CD4-positive, alpha-beta T cell treated with Interleukin-4 for 4 hours (primary cell): ENCODE measurements around the gene RIMS1.
"Not testable (repeated sequence)": the region's sequence is repeated elsewhere in the genome, so short reads cannot be mapped to it uniquely, and the experiment has no call there.

ENCODE experiments used
- DNase-seq: peaks from one replicate; pipeline ENCODE4 v3.0.0-alpha.2; 2020

Gene RIMS1

DNA sequence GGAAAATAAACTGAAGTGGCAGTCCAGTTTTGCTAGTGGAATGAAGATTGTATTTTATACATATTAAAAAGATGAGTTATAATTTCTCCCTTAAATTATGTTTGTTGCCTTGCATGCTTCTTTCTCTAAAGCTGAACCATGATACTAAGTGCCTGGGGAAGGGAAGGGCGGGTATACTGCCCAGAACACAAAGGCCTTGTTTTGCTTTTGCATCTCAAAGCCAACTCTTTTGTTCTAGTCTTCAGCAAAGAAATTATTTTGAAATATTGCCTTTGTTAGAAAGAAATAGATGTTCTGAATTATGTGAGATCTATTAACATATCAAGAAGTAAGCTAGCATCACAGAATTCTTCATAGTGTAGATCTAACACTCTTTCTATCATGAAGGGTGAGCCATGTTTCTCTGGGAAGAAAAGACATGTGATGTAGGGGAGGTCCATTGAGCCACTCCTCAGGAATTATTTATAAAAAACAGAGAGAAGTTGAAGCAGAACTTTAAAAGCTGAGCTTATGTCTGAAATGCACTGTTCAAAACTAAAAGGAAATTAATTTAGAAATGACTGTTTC is 108.4 kb downstream of the RIMS1 start:
- DNase-seq, result no peak

DNA sequence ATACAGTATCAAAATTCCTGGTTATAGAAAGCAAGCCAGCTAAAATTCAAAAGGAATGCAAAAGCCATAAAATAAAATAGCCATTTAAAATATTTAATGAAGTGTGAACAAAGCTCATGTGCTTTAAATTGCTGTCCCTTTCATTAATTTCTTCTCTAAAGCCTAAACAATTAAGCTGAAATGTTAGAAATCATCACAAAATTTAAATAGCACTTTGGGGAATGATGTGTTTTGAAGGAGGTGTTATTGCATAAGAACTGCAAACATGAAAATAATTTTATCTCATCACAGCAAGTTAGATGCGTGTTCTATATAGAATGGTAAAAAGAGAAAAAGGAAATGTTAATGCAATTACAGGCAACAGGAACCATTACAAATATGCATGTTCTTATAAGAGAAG is 111.0 kb downstream of the RIMS1 start:
- no peak for DNase-seq

DNA sequence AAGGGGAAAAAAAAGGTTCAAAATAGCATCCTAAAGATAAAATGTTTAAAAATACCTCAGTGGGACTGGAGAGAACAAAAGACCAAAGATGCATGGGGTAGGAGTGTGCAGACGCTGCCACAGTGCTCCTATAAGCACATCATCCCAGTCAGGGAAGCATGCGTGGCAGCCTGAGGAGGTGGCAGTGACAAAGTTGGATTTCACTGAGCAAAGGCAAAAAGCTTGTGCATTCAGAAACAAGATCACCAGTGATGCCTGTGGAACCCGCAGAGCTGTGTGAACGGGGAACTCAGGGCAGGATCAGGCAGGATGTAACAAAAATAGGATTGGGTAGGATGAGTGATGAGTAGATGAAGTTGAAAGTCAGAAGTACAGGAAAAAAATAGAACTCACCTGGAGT is 116.1 kb downstream of the RIMS1 start:
- no peak for DNase-seq

DNA sequence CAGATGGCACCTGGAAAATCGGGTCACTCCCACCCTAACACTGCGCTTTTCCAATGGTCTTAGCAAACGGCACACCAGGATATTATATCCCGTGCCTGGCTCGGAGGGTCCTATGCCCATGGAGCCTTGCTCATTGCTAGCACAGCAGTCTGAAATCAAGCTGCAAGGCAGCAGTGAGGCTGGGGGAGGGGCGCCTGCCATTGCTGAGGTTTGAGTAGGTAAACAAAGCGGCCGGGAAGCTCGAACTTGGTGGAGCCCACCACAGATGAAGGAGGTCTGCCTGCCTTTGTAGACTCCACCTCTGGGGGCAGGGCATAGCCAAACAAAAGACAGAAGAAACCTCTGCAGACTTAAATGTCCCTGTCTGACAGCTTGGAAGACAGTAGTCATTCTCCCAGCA is 120.2 kb downstream of the RIMS1 start:
- DNase-seq, result not testable (repeated sequence)

DNA sequence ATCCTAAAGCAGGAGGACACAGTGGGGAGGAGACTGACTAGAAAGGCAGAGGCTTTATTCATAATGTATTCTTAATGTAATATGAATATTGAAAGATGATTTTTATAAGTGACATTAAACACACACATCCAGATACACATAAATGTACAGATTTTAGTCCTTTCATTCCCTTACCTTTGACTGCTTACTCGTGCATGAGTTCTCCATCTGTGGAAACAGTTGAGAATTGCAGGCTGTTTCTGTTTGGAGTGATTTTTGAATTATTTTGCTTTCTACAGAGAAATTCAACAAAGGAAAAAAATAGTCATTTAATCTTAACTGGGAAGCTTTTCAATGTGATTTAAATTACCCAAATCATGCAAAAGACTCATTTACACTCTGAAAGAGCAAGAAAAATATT is 136.5 kb downstream of the RIMS1 start:
- DNase-seq, result no peak

DNA sequence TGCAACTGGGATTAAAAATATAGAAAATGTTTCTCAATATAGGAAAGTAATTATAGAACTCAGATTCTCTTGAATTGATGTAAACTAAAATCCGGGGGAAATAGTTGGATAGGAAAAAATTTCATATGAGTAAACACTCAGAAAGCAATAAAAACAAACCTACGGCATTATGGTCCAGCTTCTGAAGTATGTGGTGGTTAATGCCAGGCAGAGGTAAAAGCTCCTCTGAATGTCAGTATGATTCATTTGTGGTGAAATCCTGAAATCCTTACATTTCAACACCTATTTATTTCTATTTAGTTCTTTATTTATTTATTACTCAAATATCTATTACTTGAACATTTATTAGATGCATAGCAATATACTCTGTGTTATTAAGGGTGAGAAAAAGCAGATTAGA is 145.1 kb downstream of the RIMS1 start:
- DNase-seq, result no peak

DNA sequence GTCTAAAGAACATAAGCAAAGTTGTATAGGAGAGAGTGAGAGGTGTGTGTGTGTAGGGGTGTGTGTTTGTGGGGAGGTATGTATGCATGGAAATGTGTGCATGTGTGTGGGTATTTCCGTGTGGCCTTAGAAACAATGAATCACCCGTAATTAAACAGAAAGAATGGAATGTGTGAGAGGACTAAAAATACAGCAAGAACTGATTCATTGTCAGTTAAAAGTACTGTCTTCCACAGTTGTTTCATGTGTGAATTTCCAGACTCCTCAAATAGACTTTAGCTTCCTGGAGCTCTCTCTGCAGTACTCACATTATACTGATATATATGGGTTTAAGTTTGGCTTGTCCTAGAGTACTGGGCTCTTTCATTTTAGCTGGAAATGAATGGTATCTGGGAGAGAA is 145.7 kb downstream of the RIMS1 start:
- no peak for DNase-seq

DNA sequence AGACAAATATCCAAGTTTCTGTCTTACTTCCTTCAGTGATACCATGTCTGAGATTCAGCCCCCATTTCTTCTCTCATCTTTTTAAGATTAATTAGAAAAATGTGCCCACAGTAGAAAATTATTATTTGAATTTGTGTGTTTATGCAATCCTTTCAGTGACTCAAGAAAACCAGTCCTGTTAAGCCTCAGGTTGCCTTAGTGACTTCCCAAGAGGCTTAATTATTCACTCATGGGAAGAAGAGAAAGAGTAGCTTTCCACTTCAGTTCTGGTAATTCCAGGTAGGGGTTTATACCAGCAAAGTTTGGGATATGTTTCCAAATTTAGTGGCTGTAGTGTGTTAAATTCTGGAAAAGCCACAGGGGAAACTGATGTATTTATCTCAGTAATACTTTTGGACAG is 149.1 kb downstream of the RIMS1 start:
- no peak for DNase-seq

DNA sequence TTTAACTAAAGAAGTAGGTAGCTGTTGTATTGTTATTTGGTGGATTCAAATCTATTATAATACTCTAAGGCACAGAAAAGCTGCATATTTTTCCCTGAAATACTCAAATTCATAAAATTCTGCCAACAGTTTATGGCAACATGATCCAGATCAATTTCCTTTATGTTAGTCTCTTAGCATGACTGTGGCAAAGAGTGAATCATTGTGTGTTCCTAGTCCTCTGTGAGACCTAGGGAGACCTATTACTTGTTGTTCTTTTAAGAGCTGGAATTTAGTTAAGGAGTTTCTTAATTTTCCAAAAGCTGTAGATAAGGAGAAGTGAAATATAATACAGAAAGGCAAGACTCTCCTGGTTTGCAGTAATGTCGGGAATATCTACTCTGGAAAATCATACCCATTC is 149.6 kb downstream of the RIMS1 start:
- no peak for DNase-seq

DNA sequence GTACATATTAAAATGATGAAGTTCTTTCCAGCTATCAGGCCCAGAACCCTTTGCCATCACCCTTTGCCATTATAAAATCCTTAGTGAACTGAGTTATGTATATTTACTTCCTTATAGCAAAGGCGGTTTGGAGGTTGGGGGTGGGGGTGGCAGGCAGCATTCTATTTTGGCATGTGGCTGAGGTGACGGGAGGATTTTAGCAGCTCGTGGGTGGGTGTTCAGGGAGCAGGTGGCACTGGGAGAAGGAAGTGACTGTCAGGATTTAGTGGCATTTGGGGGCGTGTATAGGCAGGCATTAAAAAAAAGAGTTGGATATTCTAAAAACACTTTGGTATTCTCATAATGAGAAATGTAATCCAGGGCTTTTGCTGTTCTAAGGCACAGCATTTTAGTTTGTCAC is 150.7 kb downstream of the RIMS1 start:
- DNase-seq, result no peak

DNA sequence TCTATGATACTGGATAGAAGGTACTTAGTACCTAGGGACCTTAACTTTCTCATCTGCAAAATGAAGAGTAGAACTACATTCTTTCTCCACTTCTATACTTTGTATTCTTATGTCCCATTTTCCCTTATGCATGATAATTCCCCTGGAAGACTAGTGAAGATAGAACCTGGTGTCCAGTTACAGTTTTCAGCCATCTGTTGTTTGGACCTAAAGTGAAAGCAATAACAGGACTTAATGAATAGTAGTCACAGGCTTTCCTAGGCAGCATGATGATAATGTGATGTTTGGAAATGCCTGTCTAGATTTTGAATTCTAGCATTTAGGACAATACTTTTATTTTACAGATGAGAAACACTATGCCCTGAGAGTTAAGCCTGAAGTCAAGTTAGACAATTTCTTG is 153.8 kb downstream of the RIMS1 start:
- DNase-seq, result no peak

DNA sequence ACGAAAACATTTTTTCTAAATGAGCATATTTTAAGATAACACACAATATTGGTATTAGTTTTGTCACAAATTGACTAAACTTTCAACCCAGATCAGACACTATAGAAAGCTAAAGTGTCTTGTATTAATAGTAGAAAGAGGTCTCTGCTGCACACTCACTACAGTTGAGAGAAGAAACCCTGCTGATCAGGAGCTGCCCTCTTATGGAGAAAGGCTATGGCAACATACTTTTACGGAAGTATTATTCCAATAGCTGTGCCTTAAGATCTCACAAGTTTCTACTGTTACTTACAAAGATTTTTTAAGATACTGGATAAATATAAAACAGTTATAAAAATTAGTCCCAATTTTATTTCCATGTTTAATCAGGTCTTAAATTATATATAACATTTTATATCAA is 155.7 kb downstream of the RIMS1 start:
- DNase-seq, result no peak

DNA sequence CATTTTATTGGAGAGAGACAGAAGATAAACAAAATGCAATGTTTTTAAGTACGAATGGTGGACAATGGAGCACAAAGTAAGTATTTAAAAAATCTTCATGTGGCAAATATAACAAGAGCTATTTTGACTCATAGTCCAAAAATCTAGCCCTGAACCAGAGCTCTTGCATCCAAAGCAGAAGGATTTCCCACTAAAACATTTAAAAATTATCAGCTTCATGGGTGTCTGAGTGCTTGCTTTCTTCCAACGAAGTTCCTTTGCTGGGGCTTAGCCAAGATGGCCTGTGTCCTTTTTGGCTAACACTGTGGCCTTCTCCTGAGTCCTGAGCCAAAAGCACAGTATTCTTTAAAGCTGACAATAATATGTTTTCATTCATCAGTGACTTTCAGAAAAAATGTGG is 161.7 kb downstream of the RIMS1 start:
- no peak for DNase-seq

DNA sequence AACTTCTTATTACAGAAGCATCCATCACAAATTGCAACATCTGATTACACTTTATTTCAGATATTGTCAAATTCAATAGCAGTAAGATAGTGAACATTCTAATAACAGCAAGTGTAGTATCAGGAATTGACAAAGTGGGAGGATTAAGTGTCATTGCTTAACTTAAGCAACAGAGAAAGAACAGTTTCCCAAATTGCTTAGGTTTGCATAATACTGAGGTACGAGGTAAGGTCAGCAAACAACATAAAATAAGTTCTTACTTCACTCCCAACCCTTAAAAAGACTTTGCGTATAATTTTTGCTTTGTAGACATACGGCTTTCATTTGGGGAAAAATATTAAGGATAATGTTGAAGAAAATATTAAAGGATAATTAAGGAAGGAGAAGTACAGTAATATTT is 163.0 kb downstream of the RIMS1 start:
- no peak for DNase-seq

DNA sequence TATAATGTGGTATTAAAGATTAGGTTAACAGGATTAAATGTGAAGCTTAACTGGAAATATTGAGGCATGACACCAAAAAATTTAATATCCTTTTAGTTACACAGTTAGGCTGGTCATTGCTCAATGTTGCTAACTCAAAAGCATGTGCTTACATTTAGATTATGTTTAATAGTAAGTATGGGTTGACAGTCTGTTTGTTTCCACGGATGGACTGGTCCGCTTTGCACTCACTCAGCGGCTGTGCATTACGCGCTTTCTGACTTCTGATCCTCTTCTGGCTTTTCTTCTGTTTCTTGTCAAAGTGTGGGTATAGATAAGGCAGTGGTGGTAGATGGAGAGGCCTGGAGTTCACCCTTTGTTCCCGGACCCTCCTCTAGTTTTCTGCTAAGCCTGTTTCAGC is 174.9 kb downstream of the RIMS1 start:
- no peak for DNase-seq

DNA sequence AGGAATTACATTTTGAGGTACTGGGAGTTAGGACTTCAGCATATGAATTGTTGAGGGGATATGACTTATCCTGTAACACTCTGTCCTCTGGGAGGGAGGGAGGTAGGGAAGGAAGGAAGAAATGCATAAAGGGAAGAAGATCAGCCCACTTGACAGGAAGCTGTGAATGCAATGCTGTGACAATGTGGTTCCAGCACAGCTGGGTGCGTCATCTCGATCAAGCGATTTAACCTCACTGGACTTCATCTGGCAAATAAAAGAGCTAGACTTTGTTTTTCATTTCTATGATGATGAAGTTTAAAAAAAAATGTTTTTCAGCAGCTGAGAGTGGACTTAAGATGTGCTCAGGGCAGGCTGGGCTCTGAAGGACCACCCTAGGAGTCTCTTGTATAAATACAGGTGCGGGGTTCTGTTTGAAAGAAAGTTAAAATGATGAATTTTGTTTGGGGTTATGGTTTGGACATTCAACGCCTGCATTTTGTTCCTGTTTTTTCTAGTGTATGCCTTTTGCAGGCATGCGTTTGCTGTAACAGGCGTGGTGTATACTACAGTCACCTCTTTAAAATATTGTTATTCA is 178.1 kb downstream of the RIMS1 start:
- no peak for DNase-seq

DNA sequence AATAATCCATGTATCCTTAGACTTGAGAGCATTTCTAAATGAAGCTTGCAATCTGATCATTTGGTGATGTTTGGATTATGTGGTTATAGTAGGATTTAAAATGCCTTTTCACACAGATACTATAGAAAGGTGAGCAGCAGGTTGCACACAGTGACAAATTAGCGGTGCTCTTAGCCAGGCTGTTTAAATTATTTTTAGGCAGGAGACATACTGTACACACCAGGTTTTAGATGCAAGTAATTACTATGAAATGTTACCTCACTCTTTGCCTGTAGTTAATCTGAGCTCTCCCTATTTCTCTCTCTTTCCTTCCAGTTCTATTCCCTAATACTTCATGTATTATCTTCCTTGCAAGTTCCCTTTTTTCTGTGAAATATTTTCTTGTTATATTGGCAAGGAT is 191.7 kb downstream of the RIMS1 start:
- no peak for DNase-seq

DNA sequence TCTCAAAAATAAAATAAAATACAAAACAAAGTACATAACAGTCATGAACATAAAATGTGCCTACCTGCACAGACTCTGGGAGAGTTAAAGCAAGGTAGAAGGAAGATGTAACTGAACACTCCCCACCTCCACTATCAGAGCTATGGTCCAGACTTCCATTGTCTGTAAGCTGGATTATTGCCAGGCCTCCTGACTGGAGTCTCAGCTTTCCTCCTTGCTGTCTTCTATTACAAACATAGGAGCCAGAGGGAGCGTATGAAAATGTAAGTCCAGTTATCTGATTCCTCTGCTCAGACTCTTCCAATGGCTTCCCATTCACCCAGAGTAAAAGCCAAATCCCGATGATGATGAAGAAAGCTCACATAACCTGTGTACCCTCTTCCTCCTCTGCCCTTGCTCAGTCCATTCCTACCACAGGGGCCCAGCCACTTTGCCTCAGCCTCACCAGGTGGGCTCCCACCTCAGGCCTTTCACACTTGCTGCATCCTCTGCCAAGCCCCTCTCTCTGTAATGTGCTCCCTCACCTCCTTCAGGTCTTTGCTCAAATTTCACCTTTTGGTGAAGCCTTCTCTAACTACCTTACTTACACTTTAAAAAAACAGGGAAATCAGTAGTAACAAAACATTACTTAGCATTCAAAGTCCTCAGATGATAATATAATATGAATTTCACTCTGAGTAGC is 194.1 kb downstream of the RIMS1 start:
- no peak for DNase-seq

DNA sequence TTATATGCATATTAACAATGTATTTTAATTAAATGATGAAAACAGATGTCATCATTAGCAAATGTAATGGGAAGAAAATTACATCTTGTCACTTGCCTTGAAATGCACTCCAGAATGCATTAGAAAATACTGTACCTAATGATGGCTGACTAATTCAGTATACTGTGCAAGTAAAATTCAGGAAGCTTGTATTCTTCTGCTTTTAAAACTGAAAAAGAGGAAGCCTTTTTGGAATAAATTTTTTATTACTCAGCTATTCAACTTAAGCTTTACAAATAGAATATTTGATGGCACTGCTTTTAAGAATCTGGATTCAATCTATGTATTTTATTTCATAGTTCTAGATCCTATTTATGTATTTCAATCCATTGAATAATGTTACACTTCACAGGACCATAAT is 195.5 kb downstream of the RIMS1 start:
- DNase-seq, result no peak

DNA sequence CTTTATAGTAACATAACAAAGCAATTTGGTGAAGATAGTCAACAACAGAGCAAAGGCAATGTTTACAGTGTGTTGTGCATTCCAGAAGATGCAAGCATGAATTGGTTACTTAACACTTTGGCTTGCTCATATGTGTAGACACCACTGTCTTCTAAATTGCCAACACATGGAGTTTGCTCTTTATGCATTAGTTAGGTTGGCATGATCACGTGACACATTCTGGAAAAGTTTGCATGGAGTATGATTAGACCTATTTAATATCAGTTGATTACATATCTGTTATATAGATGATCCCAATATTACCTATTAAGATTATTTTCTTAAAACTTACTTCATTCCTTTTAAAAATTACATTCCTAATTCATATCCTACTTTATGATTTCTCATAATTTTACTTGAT is 197.6 kb downstream of the RIMS1 start:
- no peak for DNase-seq

DNA sequence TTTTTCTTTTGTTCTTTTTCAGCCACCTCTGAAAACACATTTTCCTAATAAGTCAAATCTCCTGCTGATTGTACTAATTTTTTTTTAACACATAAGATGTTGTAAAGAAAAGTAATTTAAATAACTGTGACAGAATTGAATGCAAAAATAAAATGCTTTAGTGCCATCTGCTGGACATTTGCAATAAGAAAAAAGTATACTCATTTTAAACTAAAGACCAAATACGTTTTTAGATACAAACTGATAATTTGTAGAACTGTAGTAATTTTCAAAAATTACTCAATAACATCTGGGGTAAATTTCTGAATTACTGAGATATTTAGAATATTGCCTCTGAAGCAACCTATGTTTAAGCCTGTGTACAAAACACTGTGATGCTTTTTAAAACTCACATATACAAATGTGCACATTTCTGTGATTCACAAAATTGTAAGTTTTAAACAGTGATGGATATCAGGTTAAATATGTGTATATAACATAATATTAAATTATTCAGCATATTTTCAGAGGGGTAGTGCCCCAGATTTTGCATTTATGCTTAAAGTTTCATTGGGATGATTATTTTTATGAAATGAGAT is 198.7 kb downstream of the RIMS1 start:
- no peak for DNase-seq

DNA sequence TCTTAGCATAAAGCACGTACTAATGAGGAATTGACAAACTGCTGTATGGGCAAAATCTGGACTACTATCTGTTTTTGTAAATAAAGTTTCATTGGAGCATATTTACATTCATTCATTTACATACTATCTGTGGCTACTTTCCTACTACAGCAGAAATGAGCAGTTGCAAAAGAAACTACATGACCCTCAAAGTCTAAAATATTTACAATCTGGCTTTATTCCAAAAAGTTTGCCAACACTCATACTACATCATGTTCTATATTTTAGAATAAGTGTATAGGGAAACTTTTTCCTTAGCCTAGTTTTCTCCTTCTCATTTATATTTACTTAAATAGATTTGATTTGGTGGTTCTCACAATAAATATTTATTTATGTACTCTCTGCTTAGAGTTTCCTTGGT is 208.2 kb downstream of the RIMS1 start:
- DNase-seq, result no peak

DNA sequence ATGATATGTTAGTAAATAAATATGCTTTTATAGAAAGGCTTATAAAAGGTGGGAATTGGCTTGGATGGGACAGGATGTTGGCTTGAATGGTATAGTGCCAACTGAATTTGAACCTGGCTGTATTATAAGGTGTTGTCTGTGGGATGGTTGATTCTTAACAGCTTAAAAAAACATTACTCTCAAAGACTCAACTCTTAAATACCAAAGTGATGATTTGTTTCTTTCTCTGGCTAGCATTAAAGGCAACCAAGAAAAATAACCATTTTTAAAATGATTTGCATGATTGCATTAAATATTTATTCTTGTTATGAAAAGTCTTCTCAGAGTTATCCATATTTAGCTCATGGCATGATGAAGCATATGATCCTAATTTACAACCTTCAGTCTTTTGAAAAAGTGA is 216.2 kb downstream of the RIMS1 start:
- no peak for DNase-seq

DNA sequence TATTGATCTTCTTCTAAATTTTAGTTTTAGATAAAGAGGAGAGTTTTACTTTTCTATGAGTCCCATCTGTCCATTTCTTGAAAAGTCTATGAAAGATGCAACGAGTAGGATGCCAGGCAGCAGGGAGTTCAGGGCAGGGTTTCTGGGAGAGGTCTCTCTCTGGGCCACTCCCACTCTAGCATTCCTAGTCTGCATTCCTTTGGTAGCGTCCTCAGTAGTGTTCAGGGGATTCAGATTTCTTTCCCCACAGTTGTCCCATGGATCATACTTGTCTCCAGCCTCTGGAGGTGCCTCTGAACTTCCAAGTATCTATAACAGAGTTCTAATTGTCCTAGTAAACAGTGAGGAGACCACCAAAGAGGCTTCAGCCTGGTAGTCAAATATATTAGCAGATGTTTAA is 225.3 kb downstream of the RIMS1 start:
- DNase-seq, result no peak

DNA sequence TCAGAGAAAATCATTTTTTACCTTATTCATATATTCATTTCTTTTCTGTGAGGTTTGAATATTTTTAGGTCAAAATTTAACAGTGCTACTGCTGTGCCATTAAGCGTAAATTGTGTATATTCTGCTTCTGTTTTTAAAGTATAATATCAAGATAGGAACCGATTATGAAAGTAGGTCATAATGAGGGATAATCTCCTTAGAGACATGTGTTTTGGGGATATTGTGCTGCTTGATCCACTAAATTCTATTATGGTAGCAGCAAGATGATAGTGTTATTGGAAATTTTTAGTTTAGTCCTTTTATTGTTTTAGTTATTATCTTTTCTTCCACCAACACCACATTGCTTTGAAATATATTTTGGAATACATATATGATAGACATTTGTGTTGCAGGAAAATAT is 244.0 kb downstream of the RIMS1 start:
- DNase-seq, result no peak
